Measurements from ENCODE around the gene UGT1A5.

DNA sequence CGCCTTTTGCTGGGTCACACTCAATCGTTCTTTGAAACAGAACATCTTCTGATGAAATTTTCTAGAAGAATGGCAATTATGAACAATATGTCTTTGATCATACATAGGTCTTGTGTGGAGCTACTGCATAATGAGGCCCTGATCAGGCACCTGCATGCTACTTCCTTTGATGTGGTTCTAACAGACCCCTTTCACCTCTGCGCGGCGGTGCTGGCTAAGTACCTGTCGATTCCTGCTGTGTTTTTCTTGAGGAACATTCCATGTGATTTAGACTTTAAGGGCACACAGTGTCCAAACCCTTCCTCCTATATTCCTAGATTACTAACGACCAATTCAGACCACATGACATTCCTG, 532 bp downstream of the UGT1A5 start:
- no peak for TF ChIP-seq EP300 (IDR thresholded peaks at IDR 0.05; ENCODE audit: borderline replicate concordance)
- TF ChIP-seq RAD21 (IDR thresholded peaks at IDR 0.05; ENCODE audit: low read depth) = no peak
- TF ChIP-seq NFIC (IDR thresholded peaks at IDR 0.05) = no peak
- TF ChIP-seq, protein P1, sequence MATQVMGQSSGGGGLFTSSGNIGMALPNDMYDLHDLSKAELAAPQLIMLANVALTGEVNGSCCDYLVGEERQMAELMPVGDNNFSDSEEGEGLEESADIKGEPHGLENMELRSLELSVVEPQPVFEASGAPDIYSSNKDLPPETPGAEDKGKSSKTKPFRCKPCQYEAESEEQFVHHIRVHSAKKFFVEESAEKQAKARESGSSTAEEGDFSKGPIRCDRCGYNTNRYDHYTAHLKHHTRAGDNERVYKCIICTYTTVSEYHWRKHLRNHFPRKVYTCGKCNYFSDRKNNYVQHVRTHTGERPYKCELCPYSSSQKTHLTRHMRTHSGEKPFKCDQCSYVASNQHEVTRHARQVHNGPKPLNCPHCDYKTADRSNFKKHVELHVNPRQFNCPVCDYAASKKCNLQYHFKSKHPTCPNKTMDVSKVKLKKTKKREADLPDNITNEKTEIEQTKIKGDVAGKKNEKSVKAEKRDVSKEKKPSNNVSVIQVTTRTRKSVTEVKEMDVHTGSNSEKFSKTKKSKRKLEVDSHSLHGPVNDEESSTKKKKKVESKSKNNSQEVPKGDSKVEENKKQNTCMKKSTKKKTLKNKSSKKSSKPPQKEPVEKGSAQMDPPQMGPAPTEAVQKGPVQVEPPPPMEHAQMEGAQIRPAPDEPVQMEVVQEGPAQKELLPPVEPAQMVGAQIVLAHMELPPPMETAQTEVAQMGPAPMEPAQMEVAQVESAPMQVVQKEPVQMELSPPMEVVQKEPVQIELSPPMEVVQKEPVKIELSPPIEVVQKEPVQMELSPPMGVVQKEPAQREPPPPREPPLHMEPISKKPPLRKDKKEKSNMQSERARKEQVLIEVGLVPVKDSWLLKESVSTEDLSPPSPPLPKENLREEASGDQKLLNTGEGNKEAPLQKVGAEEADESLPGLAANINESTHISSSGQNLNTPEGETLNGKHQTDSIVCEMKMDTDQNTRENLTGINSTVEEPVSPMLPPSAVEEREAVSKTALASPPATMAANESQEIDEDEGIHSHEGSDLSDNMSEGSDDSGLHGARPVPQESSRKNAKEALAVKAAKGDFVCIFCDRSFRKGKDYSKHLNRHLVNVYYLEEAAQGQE (IDR thresholded peaks at IDR 0.05; ENCODE audit: low read depth) = no peak
- no peak for TF ChIP-seq CEBPB (IDR thresholded peaks at IDR 0.05)

All from Ishikawa (cell line).